Hindlimb muscle (tissue), 1 donor: ENCODE measurements around the gene VCPKMT. TPM values are rescaled to one million over a fixed set of nuclear protein-coding genes. Genes with fewer than 3 reads are reported as not detected.

Experiments
- DNase-seq: peaks from one replicate; pipeline ENCODE4 v3.0.0-alpha.2; 2013
- polyA plus RNA-seq: library from polyadenylated mRNA; unstranded; fragments of 120-200 nt; gene quantifications from one replicate; pipeline ENCODE4 v1.2.1, GENCODE V29; 2013; ENCODE audit not compliant: insufficient read length

The VCPKMT gene
- polyA plus RNA-seq, 1 donor: 9.9 TPM

DNA sequence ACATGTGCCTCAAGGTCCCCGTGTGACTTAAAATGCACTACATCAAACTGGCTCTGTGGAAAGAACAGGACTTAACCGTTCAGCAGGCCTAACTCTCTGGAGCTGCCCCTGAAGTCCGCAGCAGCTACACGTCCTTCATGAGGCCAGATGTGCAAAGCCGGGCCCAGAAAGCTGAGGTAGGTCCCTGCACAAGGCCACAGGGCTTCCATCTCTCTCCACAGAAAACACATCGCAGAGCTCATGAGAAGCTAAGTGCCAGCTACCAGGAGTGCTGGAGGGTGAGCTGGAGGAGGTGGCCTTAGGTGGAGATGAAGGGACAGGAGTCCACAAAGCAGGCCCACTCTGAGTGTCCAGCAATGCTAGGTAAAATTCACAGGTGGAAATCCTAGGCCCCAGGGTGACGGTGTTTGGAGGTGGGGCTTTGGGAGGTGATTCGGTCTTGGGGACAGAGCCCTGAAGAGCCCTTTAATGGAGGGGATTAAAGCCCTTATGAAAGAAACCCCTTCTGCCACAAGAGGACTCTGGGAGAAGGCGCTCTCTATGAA is 52.4 kb downstream of the VCPKMT start:
- no peak for DNase-seq

DNA sequence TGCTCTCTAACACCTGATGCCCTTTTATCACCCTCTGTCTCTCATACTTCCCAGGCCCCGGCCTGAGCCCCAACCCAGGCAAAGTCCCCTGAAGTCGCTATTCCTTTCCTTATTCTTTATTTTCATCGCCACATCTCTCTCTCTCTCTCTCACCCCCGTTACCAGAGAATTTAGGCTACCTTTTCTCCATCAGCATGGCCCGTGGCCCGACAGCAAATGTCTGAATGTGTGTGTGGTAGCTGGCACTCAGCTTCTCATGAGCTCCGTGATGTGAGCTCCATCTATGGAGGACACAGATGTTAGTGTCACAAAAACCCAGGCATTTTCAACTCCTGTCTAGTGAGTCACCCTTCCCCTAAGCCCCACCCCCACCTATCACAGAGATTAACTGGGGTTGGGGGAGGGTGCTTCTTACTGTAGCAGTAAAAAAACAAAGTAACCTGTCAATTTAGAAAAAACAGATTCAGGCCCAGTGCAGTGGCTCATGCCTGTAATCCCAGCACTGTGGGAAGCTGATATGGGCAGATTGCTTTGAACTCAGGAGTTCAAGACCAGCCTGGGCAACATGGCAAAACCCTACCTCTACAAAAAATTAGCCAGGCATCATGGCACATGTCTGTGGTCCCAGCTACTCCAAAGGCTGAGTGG is 53.8 kb downstream of the VCPKMT start:
- DNase-seq: no peak

DNA sequence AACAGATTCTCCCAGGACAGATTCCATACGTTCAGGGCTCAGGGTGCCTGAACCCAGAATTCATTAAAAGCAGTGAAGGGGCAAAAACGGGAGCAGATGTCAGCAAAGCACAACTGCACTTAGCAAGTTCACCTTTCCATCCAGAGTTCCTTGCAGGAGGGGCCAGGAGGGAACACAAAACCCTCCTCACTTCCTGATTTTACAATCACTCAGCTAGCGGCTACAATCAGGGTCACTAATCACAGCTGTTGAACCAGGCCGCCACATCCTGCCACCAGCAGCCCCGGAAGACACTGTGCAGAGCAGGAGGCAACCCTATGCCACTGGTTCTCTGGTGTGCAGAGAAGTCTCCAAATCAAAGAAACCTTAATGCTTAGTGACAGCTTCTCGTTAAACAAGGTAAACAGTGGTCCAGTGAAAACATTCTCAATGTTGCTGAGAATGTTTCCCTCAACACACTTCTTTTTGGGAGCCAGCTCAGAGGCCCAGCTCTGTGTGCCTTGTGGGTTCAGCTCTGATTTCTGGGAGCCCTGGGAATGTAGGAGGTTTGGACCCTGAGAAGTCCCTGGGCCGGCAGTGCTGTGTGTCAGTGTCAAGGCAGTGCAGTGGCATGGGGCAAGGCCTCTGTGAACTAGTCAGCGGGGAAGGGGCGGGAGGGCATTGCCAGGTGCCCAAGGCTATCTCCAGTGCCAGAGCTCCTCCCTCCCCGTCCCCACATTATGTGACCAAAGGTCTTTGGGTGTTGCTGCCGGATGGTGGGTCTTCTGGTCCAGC is 54.5 kb downstream of the VCPKMT start:
- no peak for DNase-seq

DNA sequence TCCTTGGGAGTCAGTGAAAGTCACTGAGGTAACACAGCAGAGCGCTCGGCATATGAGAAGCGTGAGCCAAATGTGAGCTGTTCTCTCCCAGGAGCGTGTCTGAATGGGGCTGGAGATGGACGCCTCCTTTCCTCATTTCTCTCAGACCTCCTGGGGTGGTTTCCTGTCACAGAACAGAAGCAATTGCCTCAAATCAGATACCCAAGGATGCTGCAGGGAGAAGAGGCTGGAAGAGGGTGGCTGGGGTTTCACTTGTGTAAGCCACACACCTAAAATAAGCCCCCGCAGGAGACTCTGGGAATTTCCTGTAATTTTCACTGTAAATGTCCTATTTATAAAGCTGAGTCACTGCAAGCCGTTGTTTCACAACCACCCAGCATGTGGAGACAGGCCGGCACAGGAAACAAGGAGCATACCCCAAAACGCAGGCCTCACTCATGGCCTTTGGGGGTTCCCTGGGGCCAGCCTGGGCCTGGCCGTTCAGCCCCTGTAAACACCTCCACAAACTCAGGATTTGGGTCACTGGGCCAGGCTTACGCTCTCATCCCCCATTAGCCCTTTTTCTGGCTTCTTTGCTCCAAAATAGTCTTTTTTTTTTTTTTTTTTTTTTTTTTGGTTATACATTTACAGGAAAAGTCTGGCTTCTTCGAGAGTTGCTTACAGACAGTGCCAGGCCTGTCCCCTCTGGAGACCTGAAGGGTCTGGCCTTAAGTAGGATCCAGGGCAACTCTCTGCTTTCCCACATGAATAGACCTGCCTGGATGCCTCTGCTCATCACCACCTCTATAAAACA is 55.3 kb downstream of the VCPKMT start:
- DNase-seq: peak; percentile 75

DNA sequence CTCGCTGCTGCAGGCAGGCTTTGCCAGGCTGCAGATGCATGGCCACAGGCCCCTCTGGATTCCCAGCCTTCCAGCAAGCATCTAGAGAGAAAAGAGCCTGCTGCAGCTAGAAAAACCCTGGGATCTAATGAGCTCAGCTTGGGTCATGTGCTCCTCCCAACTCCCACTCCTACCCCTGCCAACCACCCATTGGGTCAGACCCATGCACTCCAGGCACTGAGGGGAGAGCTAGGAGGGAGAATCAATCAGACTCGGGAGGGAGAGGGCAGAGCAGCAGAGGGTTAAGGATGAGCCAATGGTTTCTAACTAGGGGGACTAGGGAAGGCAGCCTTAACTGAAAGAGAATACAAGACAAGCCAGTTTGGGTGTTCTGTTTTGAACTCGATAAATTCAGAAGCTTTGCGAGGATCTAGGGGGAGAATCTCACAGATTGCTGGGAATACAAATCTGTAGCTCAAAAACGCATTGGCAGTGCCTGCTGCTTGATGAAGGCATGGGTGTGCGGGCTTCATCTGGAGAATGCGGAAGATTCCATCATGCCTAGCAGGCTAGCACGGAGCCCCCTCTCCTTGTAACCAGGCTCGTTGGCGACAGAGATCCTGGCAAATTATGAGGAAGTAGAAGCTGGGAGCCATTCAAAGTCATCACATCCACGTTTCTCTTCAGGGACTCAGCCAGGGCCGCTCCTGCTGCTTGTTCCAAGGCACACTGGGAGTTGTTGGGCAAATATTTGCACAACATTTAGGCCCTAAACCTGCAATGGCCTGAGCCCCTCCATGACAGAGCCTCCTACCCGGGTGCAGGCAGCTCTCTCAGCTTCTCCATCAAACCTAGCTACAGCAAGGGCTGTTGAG is 56.4 kb downstream of the VCPKMT start:
- DNase-seq: no peak

Other genes with a start within 250 kb of the VCPKMT start
- gene ARF6, start 223.5 kb downstream of the VCPKMT start, polyA plus RNA-seq: 32.4 TPM
- gene SOS2, start 115.0 kb upstream of the VCPKMT start, polyA plus RNA-seq: 39.5 TPM
- 6.7 TPM for gene L2HGDH, start 195.7 kb upstream of the VCPKMT start, polyA plus RNA-seq
- gene DMAC2L, start 195.8 kb upstream of the VCPKMT start, polyA plus RNA-seq: 18.5 TPM